H1 (cell line): ENCODE results near the gene NPBWR2. TPM values are rescaled to one million over a fixed set of nuclear protein-coding genes. Genes with fewer than 3 reads are reported as not detected.

Experiments used
- CTCF ChIA-PET: fragments of 300-600 bp; sonication (Branson Sonifier 250); formaldehyde crosslinking; loops from one replicate; lab custom pipeline; 2021; ENCODE audit not compliant: partially characterized antibody; lab: Charles Lee
- POLR2A ChIA-PET: fragments of 300-600 bp; sonication (Branson Sonifier 250); formaldehyde crosslinking; loops from one replicate; lab custom pipeline; 2021; ENCODE audit warnings: inconsistent platforms; ENCODE audit not compliant: partially characterized antibody; lab: Charles Lee
- DNase-seq, 2 experiments: peaks; one replicate each; pipeline versions ENCODE4 v3.0.0 to v3.0.0-alpha.2; 2010 to 2022; ENCODE audit warnings: low spot score in 2 of 2, low read depth in 1 of 2, mixed read lengths in 1 of 2
- FAIRE-seq: peaks from 2 replicates; lab custom pipeline; 2011; peaks lifted over from hg19 to GRCh38; lab: Jason Lieb, UNC
- H2AFZ ChIP-seq: 2 replicates; pipeline ENCODE4 v1.8.1; 2012; ENCODE audit warnings: low read length, inconsistent platforms
- H2AK5ac ChIP-seq: 2 replicates; pipeline ENCODE4 v1.6.1; 2013; ENCODE audit warnings: low read depth, low read length
- H2BK120ac ChIP-seq: replicated peaks from 2 replicates; pipeline ENCODE3; 2013; ENCODE audit warnings: low read depth, low read length, inconsistent platforms
- H2BK12ac ChIP-seq: 2 replicates; pipeline ENCODE4 v1.6.1; 2013; ENCODE audit warnings: low read depth, low read length
- H2BK15ac ChIP-seq: 2 replicates; pipeline ENCODE4 v1.6.1; 2013; ENCODE audit warnings: low read length
- H2BK20ac ChIP-seq: 2 replicates; pipeline ENCODE4 v1.6.1; 2013; ENCODE audit warnings: low read length
- H2BK5ac ChIP-seq: 2 replicates; pipeline ENCODE4 v1.6.1; 2013; ENCODE audit warnings: low read depth, low read length
- H3K14ac ChIP-seq: 2 replicates; pipeline ENCODE4 v1.6.1; 2013; ENCODE audit warnings: inconsistent platforms; ENCODE audit not compliant: insufficient read length
- H3K18ac ChIP-seq: 2 replicates; pipeline ENCODE4 v1.6.1; 2013; ENCODE audit warnings: low read length; ENCODE audit errors: extremely low read depth
- H3K23ac ChIP-seq: 2 replicates; pipeline ENCODE4 v1.6.1; 2013; ENCODE audit warnings: inconsistent platforms; ENCODE audit not compliant: insufficient read length
- H3K23me2 ChIP-seq: 2 replicates; pipeline ENCODE4 v1.6.1; 2013; ENCODE audit warnings: low read depth, low read length
- H3K27ac ChIP-seq: 2 replicates; pipeline ENCODE4 v1.6.1; 2011; ENCODE audit warnings: low read depth, low read length, inconsistent platforms
- H3K27me3 ChIP-seq, 4 experiments: replicated peaks in 1 of 4; 1 replicate in 1 of 4; 2 replicates in 3 of 4; pipeline versions ENCODE4 v1.6.1 to v1.8.1; 2011 to 2013; ENCODE audit warnings: low read length in 3 of 4, mild to moderate bottlenecking in 3 of 4, inconsistent platforms in 2 of 4, mixed read lengths in 2 of 4, moderate library complexity in 1 of 4; ENCODE audit not compliant: control insufficient read depth in 3 of 4, insufficient read depth in 3 of 4; ENCODE audit errors: extremely low read depth in 1 of 4
- H3K36me3 ChIP-seq, 4 experiments: 2 replicates each; pipeline versions ENCODE4 v1.6.1 to v1.8.1; 2011 to 2013; ENCODE audit warnings: mild to moderate bottlenecking in 4 of 4, low read length in 3 of 4, moderate library complexity in 2 of 4, control low read depth in 1 of 4, inconsistent platforms in 1 of 4; ENCODE audit not compliant: insufficient read depth in 4 of 4, control insufficient read depth in 2 of 4
- H3K4ac ChIP-seq: replicated peaks from 2 replicates; pipeline ENCODE3; 2013; ENCODE audit warnings: low read length, low read depth, mixed read lengths, inconsistent platforms; ENCODE audit not compliant: insufficient read length
- H3K4me1 ChIP-seq, 4 experiments: replicated peaks in 1 of 4; 1 replicate in 1 of 4; 2 replicates in 3 of 4; pipeline versions ENCODE4 v1.6.1 to v1.8.1; 2011 to 2013; ENCODE audit warnings: low read length in 3 of 4, inconsistent platforms in 2 of 4, mixed read lengths in 1 of 4; ENCODE audit not compliant: insufficient read depth in 4 of 4, control insufficient read depth in 3 of 4
- H3K4me2 ChIP-seq, 2 experiments: 2 replicates each; pipeline versions ENCODE4 v1.6.1 to v1.8.1; 2011 to 2013; ENCODE audit warnings: low read depth in 2 of 2, low read length in 2 of 2, control low read depth in 1 of 2, inconsistent platforms in 1 of 2, mild to moderate bottlenecking in 1 of 2; ENCODE audit not compliant: insufficient read depth in 1 of 2
- H3K4me3 ChIP-seq, 4 experiments: fragments of 200-600, 300-600 bp in 1 of 4; sonication (generic), shearing (Covaris generic), sonication (Bioruptor Twin) in 1 of 4; 2 replicates each; pipeline versions ENCODE4 v1.5.1 to v1.8.1; 2011 to 2016; ENCODE audit warnings: low read length in 4 of 4, low read depth in 3 of 4, control low read depth in 2 of 4, inconsistent platforms in 2 of 4, mild to moderate bottlenecking in 2 of 4, mixed read lengths in 1 of 4, moderate library complexity in 1 of 4; ENCODE audit not compliant: insufficient read depth in 2 of 4; ENCODE audit errors: extremely low read depth in 1 of 4
- H3K56ac ChIP-seq: replicated peaks from 2 replicates; pipeline ENCODE3; 2013; ENCODE audit warnings: low read depth, mild to moderate bottlenecking, mixed read lengths, low read length, inconsistent platforms; ENCODE audit not compliant: insufficient read length
- H3K79me1 ChIP-seq: 2 replicates; pipeline ENCODE4 v1.6.1; 2013; ENCODE audit warnings: low read depth, low read length, control low read depth
- H3K79me2 ChIP-seq, 2 experiments: 2 replicates each; pipeline versions ENCODE4 v1.6.1 to v1.8.1; 2012 to 2013; ENCODE audit warnings: low read length in 2 of 2, mild to moderate bottlenecking in 2 of 2, inconsistent platforms in 1 of 2; ENCODE audit not compliant: insufficient read depth in 2 of 2, control insufficient read depth in 1 of 2
- H3K9ac ChIP-seq, 4 experiments: replicated peaks in 1 of 4; 1 replicate in 1 of 4; 2 replicates in 3 of 4; pipeline versions ENCODE4 v1.6.1 to v1.8.1; 2011 to 2013; ENCODE audit warnings: low read depth in 3 of 4, low read length in 3 of 4, control low read depth in 2 of 4, mild to moderate bottlenecking in 2 of 4, moderate library complexity in 2 of 4, inconsistent platforms in 1 of 4; ENCODE audit errors: extremely low read depth in 1 of 4
- H3K9me3 ChIP-seq, 2 experiments: 2 replicates each; pipeline versions ENCODE4 v1.6.1 to v1.8.1; 2012 to 2013; ENCODE audit warnings: mild to moderate bottlenecking in 2 of 2, moderate library complexity in 2 of 2, control low read depth in 1 of 2, inconsistent platforms in 1 of 2, low read depth in 1 of 2, low read length in 1 of 2, mixed read lengths in 1 of 2; ENCODE audit not compliant: insufficient read depth in 2 of 2
- H4K20me1 ChIP-seq, 2 experiments: replicated peaks in 1 of 2; 2 replicates each; pipeline versions ENCODE3 to v1.8.1; 2011 to 2013; ENCODE audit warnings: inconsistent platforms in 2 of 2, low read length in 2 of 2, mild to moderate bottlenecking in 1 of 2; ENCODE audit not compliant: insufficient read depth in 2 of 2, control insufficient read depth in 1 of 2
- H4K5ac ChIP-seq: 2 replicates; pipeline ENCODE4 v1.6.1; 2013; ENCODE audit warnings: low read length, low read depth, mixed read lengths, inconsistent platforms; ENCODE audit not compliant: insufficient read length
- H4K8ac ChIP-seq: 2 replicates; pipeline ENCODE4 v1.8.0; 2013; ENCODE audit warnings: mild to moderate bottlenecking, moderate library complexity, low read length, inconsistent platforms; ENCODE audit not compliant: insufficient read depth; ENCODE audit errors: extremely low read depth
- H4K91ac ChIP-seq: replicated peaks from 2 replicates; pipeline ENCODE3; 2013; ENCODE audit warnings: low read length, mixed read lengths, inconsistent platforms; ENCODE audit not compliant: insufficient read length
- ASH2L ChIP-seq: fragments of 200-600, 300-600 bp; sonication (generic); IDR thresholded peaks from one replicate; pipeline ENCODE4 v1.7.1; 2017; ENCODE audit warnings: low read length
- BRCA1 ChIP-seq: IDR thresholded peaks from 2 replicates; pipeline ENCODE4 v1.6.1; 2012; ENCODE audit warnings: low read depth, low read length, improper control_type of control experiment
- CHD1 ChIP-seq: IDR thresholded peaks from 2 replicates; pipeline ENCODE4 v1.6.1; 2012; ENCODE audit warnings: low read depth, low read length, improper control_type of control experiment
- EGR1 ChIP-seq: IDR thresholded peaks from 2 replicates; pipeline ENCODE4 v1.6.1; 2011; ENCODE audit warnings: low read depth, low read length, borderline replicate concordance
- GTF2F1 ChIP-seq: IDR thresholded peaks from 2 replicates; pipeline ENCODE4 v1.6.1; 2012; ENCODE audit warnings: low read depth, low read length, improper control_type of control experiment, borderline replicate concordance
- KDM1A ChIP-seq: fragments of 200-600, 300-600 bp; sonication (generic); IDR thresholded peaks from 2 replicates; pipeline ENCODE4 v1.7.1; 2016; ENCODE audit warnings: mild to moderate bottlenecking, low read length, borderline replicate concordance
- NANOG ChIP-seq: IDR thresholded peaks from 2 replicates; pipeline ENCODE4 v1.6.1; 2011; ENCODE audit warnings: low read length, low read depth, mild to moderate bottlenecking, inconsistent platforms; ENCODE audit not compliant: insufficient read depth, poor library complexity, severe bottlenecking
- NRF1 ChIP-seq: IDR thresholded peaks from 2 replicates; pipeline ENCODE4 v1.6.1; 2011; ENCODE audit warnings: mild to moderate bottlenecking, low read depth, low read length, improper control_type of control experiment
- TBP ChIP-seq: IDR thresholded peaks from 2 replicates; pipeline ENCODE4 v1.6.1; 2011; ENCODE audit warnings: low read depth, low read length, improper control_type of control experiment
- WGBS, 2 experiments: shearing (Covaris generic) in 1 of 2; methylation state at CpG; one replicate each; pipeline versions ENCODE4 v1.1.6 to v1.1.7; 2013 to 2015; ENCODE audit warnings: low lambda C conversion rate in 2 of 2, mixed read lengths in 2 of 2, inconsistent platforms in 1 of 2, low coverage in 1 of 2, missing lambda C conversion rate in 1 of 2; ENCODE audit not compliant: insufficient replicate concordance in 2 of 2, insufficient coverage in 1 of 2, insufficient read length in 1 of 2; ENCODE audit errors: extremely low coverage in 1 of 2, missing lambda C conversion rate in 1 of 2; 5-methylcytosine and 5-hydroxymethylcytosine counted together
- polyA plus RNA-seq, 7 experiments: library from polyadenylated mRNA; depleted of rRNA in 3 of 7; stranded (reverse) in 5 of 7; unstranded in 2 of 7; fragments of >200 nt in 5 of 7; fragments of 200-250 nt in 2 of 7; gene quantifications; 1 replicate in 5 of 7; 2 replicates in 1 of 7; 4 replicates in 1 of 7; pipeline versions ENCODE4 v1.2.1 to v1.2.3, GENCODE V29; 2011 to 2013; ENCODE audit warnings: missing spikeins in 2 of 7, mixed read lengths in 2 of 7
- total RNA-seq: library from RNA; stranded (reverse); fragmentation: NEBNext Ultra II Directional; extraction: Animal tissue kit (Norgen Biotek cat#: 25700); gene quantifications from 2 replicates; pipeline ENCODE4 v1.2.1, GENCODE V29; 2021
- TF ChIP-seq, protein P1 (sequence below), 3 experiments: IDR thresholded peaks; 1 replicate in 2 of 3; 2 replicates in 1 of 3; pipeline versions ENCODE4 v1.5.1 to v1.6.1; 2011; ENCODE audit warnings: low read length in 3 of 3, mild to moderate bottlenecking in 3 of 3, inconsistent platforms in 2 of 3, low read depth in 1 of 3, moderate library complexity in 1 of 3; ENCODE audit not compliant: insufficient read depth in 1 of 3; ENCODE audit errors: control extremely low read depth in 1 of 3

NPBWR2 gene
- total and polyA plus RNA-seq, 2 of the 8 experiments (the other 6 are each of a cell fraction or from before 2014, with no cell fraction given) = not detected

GRCh38 chr20:64153410-64153809 lies 46.0 kb upstream of the NPBWR2 start:
- Histone ChIP-seq H3K4ac (no peak overlapping the region), H2BK5ac (peak overlapping the region; percentile 73; the same call in 1 of the 2 replicates), H3K4me1 (peaks cover 0 to 19% (median 8%) of the 10 kb centered on the region in 4 experiments; a peak in 5 of 7 replicates), H2BK12ac (peak overlapping the region; percentile 68; the same call in 1 of the 2 replicates), H2AK5ac (peak overlapping the region; percentile 86; the same call in 1 of the 2 replicates), H3K18ac (no peak overlapping the region), H4K8ac (no peak overlapping the region; the same call in 1 of the 2 replicates), H3K4me2 (no peak overlapping the region), H3K23ac (no peak overlapping the region), H2AFZ (no peak overlapping the region), H3K4me3 (no peak overlapping the region), H4K20me1 (peaks cover 0 to 8% of the 10 kb centered on the region in 2 experiments), H3K36me3 (no peaks in the 10 kb centered on the region; a peak in 1 of 8 replicates), H3K14ac (no peak overlapping the region), H3K9me3 (peaks cover 0 to 4% of the 10 kb centered on the region in 2 experiments; a peak in 2 of 4 replicates), H3K9ac (no peak overlapping the region; a peak in 1 of 7 replicates), H3K23me2 (peaks cover 7% of the 10 kb centered on the region; the same call in 1 of the 2 replicates), H3K27me3 (no peaks in the 10 kb centered on the region), H4K5ac (no peak overlapping the region), H3K56ac (peak overlapping the region; percentile 99), H4K91ac (peak overlapping the region; percentile 84), H2BK120ac (peak overlapping the region; percentile 19), H3K27ac (no peak overlapping the region), H3K79me2 (no peaks in the 10 kb centered on the region), H3K79me1 (no peaks in the 10 kb centered on the region), H2BK15ac (peak overlapping the region; percentile 40), H2BK20ac (peak overlapping the region; percentile 24)
- TF ChIP-seq ASH2L (no peak), GTF2F1 (no peak), NANOG (no peak), TBP (no peak), EGR1 (no peak), NRF1 (no peak), CHD1 (no peak), BRCA1 (no peak), KDM1A (no peak)
- TF ChIP-seq, protein P1, sequence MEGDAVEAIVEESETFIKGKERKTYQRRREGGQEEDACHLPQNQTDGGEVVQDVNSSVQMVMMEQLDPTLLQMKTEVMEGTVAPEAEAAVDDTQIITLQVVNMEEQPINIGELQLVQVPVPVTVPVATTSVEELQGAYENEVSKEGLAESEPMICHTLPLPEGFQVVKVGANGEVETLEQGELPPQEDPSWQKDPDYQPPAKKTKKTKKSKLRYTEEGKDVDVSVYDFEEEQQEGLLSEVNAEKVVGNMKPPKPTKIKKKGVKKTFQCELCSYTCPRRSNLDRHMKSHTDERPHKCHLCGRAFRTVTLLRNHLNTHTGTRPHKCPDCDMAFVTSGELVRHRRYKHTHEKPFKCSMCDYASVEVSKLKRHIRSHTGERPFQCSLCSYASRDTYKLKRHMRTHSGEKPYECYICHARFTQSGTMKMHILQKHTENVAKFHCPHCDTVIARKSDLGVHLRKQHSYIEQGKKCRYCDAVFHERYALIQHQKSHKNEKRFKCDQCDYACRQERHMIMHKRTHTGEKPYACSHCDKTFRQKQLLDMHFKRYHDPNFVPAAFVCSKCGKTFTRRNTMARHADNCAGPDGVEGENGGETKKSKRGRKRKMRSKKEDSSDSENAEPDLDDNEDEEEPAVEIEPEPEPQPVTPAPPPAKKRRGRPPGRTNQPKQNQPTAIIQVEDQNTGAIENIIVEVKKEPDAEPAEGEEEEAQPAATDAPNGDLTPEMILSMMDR (IDR thresholded peaks at IDR 0.05; ENCODE audit: control extremely low read depth in 1 of 3, insufficient read depth in 1 of 3, low read depth in 1 of 3, low read length in 3 of 3) = no peak
- CTCF ChIA-PET = interaction anchor here (0.6 to 0.9 kb wide), 2 partner anchors 12 to 15 kb away, joined by 3 to 5 read pairs; no protein-coding TSS in a partner anchor
- DNase-seq (no peak), FAIRE-seq (peak; percentile 39)
- POLR2A ChIA-PET = no interaction called here
- 91 to 100% methylated on average over 2 of the region's 2 CpGs for WGBS, 2 experiments
